ENCODE data around the gene PSMD10. TPM values are rescaled to one million over a fixed set of nuclear protein-coding genes. Genes with fewer than 3 reads are reported as not detected.

Gene PSMD10, protein sequence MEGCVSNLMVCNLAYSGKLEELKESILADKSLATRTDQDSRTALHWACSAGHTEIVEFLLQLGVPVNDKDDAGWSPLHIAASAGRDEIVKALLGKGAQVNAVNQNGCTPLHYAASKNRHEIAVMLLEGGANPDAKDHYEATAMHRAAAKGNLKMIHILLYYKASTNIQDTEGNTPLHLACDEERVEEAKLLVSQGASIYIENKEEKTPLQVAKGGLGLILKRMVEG
- 10 to 100 TPM; 32.2 to 46.0 (median 34.1) TPM for total RNA-seq

DNA sequence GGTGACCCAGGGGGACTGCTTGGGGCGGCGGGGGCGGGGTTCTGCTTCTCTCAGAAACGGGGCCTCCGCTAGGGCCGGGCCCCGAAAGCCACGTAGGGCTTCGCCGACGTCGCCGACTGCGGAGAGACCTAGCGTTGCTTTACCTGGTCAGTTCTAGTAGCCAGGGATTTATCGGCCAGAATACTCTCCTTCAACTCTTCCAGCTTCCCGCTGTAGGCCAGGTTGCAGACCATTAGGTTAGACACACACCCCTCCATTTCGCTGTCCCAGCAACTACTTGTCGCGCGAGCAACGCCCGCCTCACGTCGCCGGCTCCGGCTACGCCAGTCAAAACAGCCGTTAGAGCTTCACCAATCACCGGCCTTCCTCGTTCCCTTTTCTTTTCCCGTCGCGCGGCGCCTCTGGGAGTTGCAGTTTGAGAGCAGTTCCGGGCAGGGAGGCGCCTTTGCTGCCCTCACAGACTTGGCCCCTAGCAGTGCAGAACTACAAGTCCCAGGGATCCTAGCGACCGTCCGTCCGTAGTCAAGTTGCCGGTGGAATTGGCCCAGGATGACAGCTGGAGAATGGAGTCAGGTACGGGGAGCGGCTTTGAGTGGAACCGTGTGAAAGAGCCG lies at the start of gene PSMD10, which contains the start of gene ATG4A:
Gene PSMD10 (minus strand): TSS at position 279 of the 614 bp plus-strand sequence. CDS start 22 bp downstream, at position 257.
Gene ATG4A (plus strand): TSS at position 515 of the 614 bp plus-strand sequence. CDS start 49 bp downstream, at position 564.
- no peak for TF ChIP-seq CTCF (IDR thresholded peaks at IDR 0.05; ENCODE audit: low read depth)

DNA sequence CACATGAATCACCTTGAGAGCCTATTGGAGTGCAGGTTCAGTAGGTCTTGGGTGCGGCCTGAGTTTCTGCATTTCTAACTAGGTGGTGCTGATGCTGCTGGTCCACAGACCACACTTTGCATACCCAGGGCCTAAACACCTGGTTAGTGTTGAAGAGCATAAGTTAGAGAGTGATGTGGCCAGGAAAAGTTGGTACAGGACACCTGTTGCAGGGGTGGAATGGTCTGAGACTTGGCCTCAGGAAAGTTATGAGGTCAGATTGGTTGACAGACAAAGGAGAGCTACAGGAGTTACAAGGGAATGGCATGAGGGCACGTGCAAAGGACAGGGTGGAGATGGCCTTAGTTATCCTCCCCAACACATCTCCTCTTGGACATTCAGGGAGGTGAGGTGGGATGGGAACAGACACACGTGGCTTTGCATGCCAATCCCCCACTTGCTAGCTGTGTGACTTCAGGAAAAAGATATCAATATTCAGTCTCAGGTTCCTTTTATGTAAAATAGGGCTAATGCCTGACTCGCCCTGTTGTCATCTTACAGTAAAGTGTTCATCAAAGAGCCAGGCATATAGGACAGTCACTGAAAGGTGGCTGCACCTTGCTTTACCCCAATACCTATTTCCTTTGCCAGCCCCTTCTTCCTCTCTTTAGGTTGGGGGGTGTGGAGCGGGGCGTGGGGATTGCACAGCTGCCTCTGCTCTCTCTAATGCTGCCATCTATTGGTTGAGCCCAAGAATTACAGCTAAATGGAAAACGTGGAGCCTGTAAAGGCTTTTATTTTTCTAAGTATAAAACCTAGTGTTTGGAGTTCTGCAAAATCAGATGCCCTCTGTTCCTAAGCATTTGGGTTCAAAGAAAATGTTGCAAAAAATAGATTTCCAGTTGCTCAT lies 47.7 kb upstream of the PSMD10 start:
- TF ChIP-seq CTCF (IDR thresholded peaks at IDR 0.05; ENCODE audit: low read depth), result no peak

GRCh38 chrX:108134724-108135123 lies 43.4 kb upstream of the PSMD10 start:
- TF ChIP-seq CTCF (IDR thresholded peaks at IDR 0.05; ENCODE audit: low read depth), result no peak

GRCh38 chrX:108132876-108133275 lies 41.5 kb upstream of the PSMD10 start:
- TF ChIP-seq CTCF (IDR thresholded peaks at IDR 0.05; ENCODE audit: low read depth), result no peak

DNA sequence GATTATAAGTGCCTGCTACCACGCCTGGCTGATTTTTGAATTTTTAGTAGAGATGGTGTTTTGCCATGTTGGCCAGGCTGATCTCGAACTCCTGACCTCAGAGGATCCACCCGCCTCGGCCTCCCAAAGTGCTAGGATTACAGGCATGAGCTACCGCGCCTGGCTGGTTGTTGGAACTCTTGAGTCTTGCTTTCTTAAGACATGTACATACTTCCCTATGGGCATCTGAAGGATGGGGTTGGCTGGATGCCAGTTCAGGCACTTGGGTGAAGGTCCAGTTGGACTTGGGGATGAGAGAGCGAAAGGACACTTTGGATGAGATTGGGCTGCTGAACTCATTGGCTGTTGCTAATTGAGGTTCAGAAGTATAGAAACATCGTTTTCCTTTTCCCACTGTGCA lies 40.7 kb upstream of the PSMD10 start:
- TF ChIP-seq CTCF (IDR thresholded peaks at IDR 0.05; ENCODE audit: low read depth), result no peak

GRCh38 chrX:108131471-108131870 lies 40.1 kb upstream of the PSMD10 start:
- TF ChIP-seq CTCF (IDR thresholded peaks at IDR 0.05; ENCODE audit: low read depth), result no peak

GRCh38 chrX:108130889-108131288 lies 39.5 kb upstream of the PSMD10 start:
- TF ChIP-seq CTCF (IDR thresholded peaks at IDR 0.05; ENCODE audit: low read depth), result no peak
